ENCODE measurements around the gene LYSMD1. TPM values are rescaled to one million over a fixed set of nuclear protein-coding genes. Genes with fewer than 3 reads are reported as not detected.

LYSMD1 gene
- 7.2 and 9.7 TPM in 2 replicates for total RNA-seq

DNA sequence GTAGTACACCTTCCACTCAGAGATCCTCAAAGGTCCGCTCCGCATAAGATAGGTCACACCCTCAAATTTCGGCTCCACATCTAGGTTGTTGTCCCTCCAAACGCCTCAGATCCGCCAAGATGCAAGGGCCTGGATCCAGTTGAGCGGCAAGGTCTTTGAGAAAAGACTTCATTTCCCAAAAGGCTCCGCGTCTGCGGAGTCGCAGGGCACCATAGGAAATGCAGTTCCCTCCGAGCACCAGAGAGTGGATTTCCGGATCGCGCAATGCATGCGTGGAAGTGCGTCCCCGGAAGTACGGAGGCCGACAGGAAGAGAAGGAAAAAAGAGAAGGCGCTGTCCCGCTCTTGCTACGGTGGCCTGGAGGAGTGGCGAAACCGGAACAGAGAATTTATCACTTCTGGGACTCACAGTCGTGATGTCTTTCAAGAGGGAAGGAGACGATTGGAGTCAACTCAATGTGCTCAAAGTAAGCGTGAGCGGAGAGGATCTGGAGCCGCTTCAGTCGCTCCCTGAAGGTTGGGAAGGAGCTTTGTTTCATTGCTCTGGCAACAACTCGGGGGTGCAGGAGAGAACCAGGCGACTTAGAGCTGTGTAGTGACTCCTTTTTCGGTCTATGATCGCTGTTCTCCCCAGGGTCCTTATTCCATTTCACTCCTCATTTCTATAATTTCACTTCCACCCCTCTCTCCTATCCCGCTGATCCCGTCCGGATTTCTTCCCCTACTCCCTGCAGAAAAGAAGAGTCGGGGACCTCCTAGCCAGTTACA, at the start of gene LYSMD1, which contains the start of gene SCNM1:
LYSMD1 (minus strand) TSS at position 165 of the 767 bp plus-strand sequence. CDS start 644 bp downstream, outside the sequence.
SCNM1 (plus strand) TSS at position 407 of the 767 bp plus-strand sequence; CDS start at position 416, 9 bp downstream.

GRCh38 chr1:151198254-151199127, 32.8 kb upstream of the LYSMD1 start, which contains the start of gene PIP5K1A:
PIP5K1A (plus strand) TSS chr1:151198552; CDS start chr1:151198997, 445 bp downstream.

DNA sequence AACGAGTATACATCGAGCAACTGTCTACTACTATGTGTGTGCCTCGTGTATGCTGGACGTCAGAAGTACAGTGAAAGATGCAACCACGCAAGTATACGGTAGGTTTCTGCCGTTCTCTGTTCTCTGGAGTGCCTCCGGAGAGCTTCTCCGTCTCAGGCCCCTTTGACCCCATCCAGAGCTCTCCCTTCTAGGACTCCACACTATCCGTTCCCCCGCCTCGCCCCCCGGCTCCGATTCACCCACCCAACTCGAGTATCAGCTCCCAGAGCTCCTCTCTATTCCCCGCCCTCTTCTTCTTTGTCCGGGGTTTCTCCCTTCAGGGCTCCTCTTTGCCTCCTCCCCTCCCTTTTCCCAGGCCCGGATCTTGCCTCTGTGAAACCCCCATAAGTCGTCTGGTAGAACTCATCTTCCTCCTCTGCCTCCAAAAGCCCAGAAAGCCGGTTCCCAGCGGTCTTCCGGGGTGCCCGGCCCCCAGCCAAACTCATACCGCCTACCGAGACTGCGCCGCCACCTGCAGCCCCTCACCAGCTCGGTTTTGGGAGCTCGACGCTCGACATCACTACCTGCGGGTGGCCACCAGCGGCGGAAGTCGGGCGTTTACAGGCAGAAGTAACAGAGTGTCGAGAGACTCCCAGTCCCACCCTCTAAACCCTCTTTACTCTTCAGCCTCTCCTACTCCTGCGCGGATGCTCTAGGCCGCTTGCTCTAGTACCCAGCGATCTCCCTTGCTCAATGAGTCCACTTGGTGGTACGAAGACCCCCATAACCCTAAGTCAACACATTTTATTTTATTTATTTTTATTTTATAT, 24.1 kb upstream of the LYSMD1 start, which contains the start of gene VPS72:
VPS72 (minus strand) TSS at position 561 of the 809 bp plus-strand sequence; CDS start at position 485, 76 bp downstream.

DNA sequence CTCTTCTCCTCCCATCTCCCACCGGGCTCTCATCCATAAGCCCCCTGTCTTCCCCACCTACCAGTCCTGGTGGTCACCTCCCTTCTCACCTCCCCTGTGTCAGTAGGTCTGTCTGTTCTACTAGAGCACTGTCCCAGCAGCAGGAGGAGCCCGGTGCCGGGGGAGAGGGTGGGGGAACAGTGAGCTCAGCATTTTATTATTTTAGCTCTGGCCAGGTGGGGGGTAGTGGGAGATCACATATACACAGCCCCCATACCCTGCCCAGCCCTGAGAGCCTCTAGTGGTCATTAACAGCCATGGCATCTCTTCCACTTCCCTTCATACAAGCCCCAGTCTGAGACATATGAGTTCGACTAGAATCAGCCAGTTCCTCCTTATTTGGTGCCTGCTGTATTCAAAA, 10.2 kb upstream of the LYSMD1 start, which contains the start of gene TMOD4:
TMOD4 (minus strand) TSS at position 119 of the 400 bp plus-strand sequence. CDS start 1,106 bp downstream, outside the sequence.

GRCh38 chr1:151156515-151156819, 9.2 kb downstream of the LYSMD1 start, which contains the start of gene TNFAIP8L2:
TNFAIP8L2 (plus strand) TSS chr1:151156649; CDS start chr1:151158698, 2,049 bp downstream.

GRCh38 chr1:151146412-151147131, 19.1 kb downstream of the LYSMD1 start, which contains the start of gene SEMA6C:
SEMA6C (minus strand) TSS chr1:151146631; CDS start chr1:151142621, 4,010 bp downstream.

Other genes with a start within 250 kb of the LYSMD1 start
- 19.0 and 23.6 TPM in 2 replicates for gene SETDB1, start 239.5 kb downstream of the LYSMD1 start, total RNA-seq
- 53.4 and 84.1 TPM in 2 replicates for gene CERS2, start 191.1 kb downstream of the LYSMD1 start, total RNA-seq
- 1.1 and 1.4 TPM in 2 replicates for gene ANXA9, start 183.6 kb downstream of the LYSMD1 start, total RNA-seq
- 10.5 and 18.4 TPM in 2 replicates for gene MINDY1, start 159.0 kb downstream of the LYSMD1 start, total RNA-seq
- gene PRUNE1, start 157.5 kb downstream of the LYSMD1 start, total RNA-seq = 10.8 and 17.1 TPM in 2 replicates
- 27.9 and 30.5 TPM in 2 replicates for gene BNIPL, start 129.3 kb downstream of the LYSMD1 start, total RNA-seq
- gene C1orf56, start 118.2 kb downstream of the LYSMD1 start, total RNA-seq = 0.84 and 1.1 TPM in 2 replicates
- 105 and 116 TPM in 2 replicates for gene CDC42SE1, start 106.3 kb downstream of the LYSMD1 start, total RNA-seq
- gene MLLT11, start 105.5 kb downstream of the LYSMD1 start, total RNA-seq = 17.5 and 20.9 TPM in 2 replicates
- 4.3 and 6.0 TPM in 2 replicates for gene GABPB2, start 95.1 kb downstream of the LYSMD1 start, total RNA-seq
- 0.46 and 1.2 TPM in 2 replicates for gene SEMA6C, start 19.3 kb downstream of the LYSMD1 start, total RNA-seq
- not detected in 2 replicates for gene TNFAIP8L2, start 9.3 kb downstream of the LYSMD1 start, total RNA-seq
- gene SCNM1, start 242 bp upstream of the LYSMD1 start, total RNA-seq = 24.1 and 26.5 TPM in 2 replicates
- not detected in 2 replicates for gene TMOD4, start 10.1 kb upstream of the LYSMD1 start, total RNA-seq
- gene VPS72, start 24.3 kb upstream of the LYSMD1 start, total RNA-seq = 40.7 and 59.0 TPM in 2 replicates
- gene PIP5K1A, start 32.6 kb upstream of the LYSMD1 start, total RNA-seq = 35.0 and 55.4 TPM in 2 replicates
- 149 and 155 TPM in 2 replicates for gene PSMD4, start 88.8 kb upstream of the LYSMD1 start, total RNA-seq
- 19.5 and 20.5 TPM in 2 replicates for gene ZNF687, start 116.4 kb upstream of the LYSMD1 start, total RNA-seq
- gene PI4KB, start 161.5 kb upstream of the LYSMD1 start, total RNA-seq = 31.4 and 43.4 TPM in 2 replicates
- 34.1 and 40.9 TPM in 2 replicates for gene RFX5, start 181.3 kb upstream of the LYSMD1 start, total RNA-seq
- gene SELENBP1, start 206.8 kb upstream of the LYSMD1 start, total RNA-seq = 7.7 and 8.6 TPM in 2 replicates
- 327 and 332 TPM in 2 replicates for gene PSMB4, start 233.7 kb upstream of the LYSMD1 start, total RNA-seq